ENCODE measurements around the gene GLYR1. TPM values are rescaled to one million over a fixed set of nuclear protein-coding genes. Genes with fewer than 3 reads are reported as not detected.

GLYR1 gene
- total RNA-seq, 4 donors from 2014 or later: 36.8 to 52.6 (median 51.3) TPM

GRCh38 chr16:4882633-4883285, 35.7 kb upstream of the GLYR1 start:
- TF ChIP-seq POLR2A (IDR thresholded peaks at IDR 0.05) (no peak), CTCF (IDR thresholded peaks at IDR 0.05) (no peak)
- WGBS, 2 donors: 68 to 80% methylated on average over 11 of the region's 11 CpGs
- no peak for DNase-seq (ENCODE audit: low spot score in 2 of 2)
- H3K4me3 ChIP-seq (ENCODE audit: low read depth, poor library complexity, severe bottlenecking): no peak overlapping the region
- intact Hi-C loops (cut with DNase I; ENCODE audit: low total_unique reads): no loop called here

DNA sequence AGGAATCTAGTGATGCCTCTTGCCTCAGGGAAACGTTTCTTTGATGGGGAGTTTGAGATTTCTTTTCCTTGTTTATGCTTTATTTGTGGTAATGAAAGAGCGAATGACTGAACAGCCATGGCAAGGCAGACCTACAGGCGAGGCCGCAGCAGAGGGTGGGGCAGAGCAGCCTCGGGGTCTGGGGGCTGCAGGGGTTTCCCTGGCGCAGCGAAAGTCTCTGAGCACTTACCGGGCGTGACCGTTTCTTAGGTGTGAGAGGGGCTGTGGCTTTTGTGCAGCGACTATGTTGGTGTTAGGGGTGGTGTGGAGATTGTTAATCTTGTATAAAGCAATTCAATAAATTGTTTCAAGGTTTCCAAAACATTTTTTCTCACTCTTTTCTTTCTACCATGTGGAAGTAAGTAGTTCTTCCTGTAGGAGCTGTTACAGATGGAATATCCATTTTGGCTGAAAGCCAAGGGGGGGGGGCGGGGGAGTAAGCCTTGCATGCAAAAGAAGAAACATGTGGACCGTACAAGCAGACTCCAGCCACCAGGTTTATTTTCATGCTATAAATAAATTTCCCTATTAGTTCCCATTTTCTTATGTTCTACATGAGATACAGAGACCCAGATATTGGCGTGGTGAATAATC, 35.0 kb upstream of the GLYR1 start:
- intact Hi-C loops (cut with DNase I; ENCODE audit: low total_unique reads): no loop called here
- DNase-seq (ENCODE audit: low spot score in 2 of 2): no peak
- 60 to 67% methylated on average over 14 of the region's 14 CpGs for WGBS, 2 donors
- no peak overlapping the region for H3K4me3 ChIP-seq (ENCODE audit: low read depth, poor library complexity, severe bottlenecking)
- TF ChIP-seq POLR2A (IDR thresholded peaks at IDR 0.05): no peak
- no peak for TF ChIP-seq CTCF (IDR thresholded peaks at IDR 0.05)

DNA sequence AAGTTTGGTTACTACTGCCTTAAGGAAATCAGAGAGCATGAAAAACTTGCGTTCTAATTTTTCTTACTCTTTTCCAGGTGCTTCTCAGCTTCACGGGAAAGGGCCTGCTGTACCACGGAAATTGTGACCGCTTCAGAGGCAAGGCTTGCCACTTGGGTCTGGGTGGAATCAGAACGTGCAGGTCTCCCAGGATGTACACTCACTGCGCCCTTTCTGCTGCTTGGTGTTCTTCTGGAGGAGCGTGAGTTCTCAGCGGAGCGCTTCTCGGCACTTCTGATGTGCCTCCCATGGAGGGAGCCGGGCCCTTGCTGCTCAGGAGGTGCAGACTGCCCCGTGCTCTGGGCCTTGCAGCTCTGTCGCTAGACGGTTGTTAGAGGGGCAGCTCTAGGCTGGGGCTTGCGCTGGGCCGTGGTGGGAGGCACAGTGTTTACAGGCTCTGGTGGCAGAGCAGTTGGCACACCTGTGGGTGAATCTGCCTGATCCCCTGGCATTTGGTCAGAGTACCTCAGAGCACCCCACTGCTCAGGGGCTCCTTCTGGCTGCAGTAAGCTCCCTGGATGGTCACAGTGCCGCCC, 33.0 kb upstream of the GLYR1 start:
- no peak for TF ChIP-seq POLR2A (IDR thresholded peaks at IDR 0.05)
- TF ChIP-seq CTCF (IDR thresholded peaks at IDR 0.05): no peak
- intact Hi-C loops (cut with DNase I; ENCODE audit: low total_unique reads): no loop called here
- 91 to 93% methylated on average over 10 to 15 of the region's 17 CpGs for WGBS, 2 donors
- no peak for DNase-seq (ENCODE audit: low spot score in 2 of 2)
- H3K4me3 ChIP-seq (ENCODE audit: low read depth, poor library complexity, severe bottlenecking): no peak overlapping the region

DNA sequence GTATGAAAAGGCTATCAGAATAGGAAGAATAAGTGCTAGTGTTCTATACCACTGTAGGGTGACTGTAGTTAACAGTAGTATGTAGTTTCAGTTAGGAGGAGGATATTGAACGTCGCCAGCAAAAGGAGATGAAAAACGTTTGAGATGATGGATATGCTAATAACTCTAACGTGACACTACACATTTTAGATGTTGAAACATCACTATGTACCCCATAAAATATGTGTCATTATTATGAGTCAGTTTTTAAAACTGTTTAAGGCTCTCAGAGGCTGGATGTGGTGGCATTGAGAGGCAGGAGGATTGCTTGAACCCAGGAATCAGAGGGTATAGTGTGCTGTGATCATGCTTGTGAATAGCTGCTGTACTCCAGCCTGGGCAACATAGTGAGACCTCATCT, 32.0 kb upstream of the GLYR1 start:
- DNase-seq (ENCODE audit: low spot score in 2 of 2): no peak
- WGBS, 2 donors: 54 to 63% methylated on average over 4 of the region's 4 CpGs
- no peak overlapping the region for H3K4me3 ChIP-seq (ENCODE audit: low read depth, poor library complexity, severe bottlenecking)
- intact Hi-C loops (cut with DNase I; ENCODE audit: low total_unique reads): no loop called here
- TF ChIP-seq POLR2A (IDR thresholded peaks at IDR 0.05): no peak
- no peak for TF ChIP-seq CTCF (IDR thresholded peaks at IDR 0.05)

DNA sequence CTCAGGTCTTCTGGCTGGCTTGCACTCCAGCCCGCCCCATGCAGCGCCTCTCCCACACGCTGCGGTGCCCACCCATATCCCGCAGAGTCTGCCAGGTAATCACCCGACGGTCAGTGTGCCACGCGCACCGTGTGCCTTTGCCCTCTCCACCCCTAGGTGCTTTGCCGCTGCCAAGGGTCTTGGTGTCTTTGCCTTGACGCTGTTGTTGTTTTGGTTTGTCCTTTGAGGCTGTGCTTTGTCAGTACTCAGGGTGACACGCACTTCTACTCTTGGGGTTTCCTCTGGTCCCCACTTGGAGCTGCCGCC, 30.2 kb upstream of the GLYR1 start:
- 78 to 80% methylated on average over 14 of the region's 14 CpGs for WGBS, 2 donors
- intact Hi-C loops (cut with DNase I; ENCODE audit: low total_unique reads): no loop called here
- TF ChIP-seq POLR2A (IDR thresholded peaks at IDR 0.05): no peak
- TF ChIP-seq CTCF (IDR thresholded peaks at IDR 0.05): no peak
- no peak for DNase-seq (ENCODE audit: low spot score in 2 of 2)
- H3K4me3 ChIP-seq (ENCODE audit: low read depth, poor library complexity, severe bottlenecking): no peak overlapping the region

All from lower leg skin (tissue), 4 donors.